Fibroblast of lung (primary cell): ENCODE results near the gene SPTBN2.

Experiments used
- CTCF ChIP-seq, 2 donors: IDR thresholded peaks in 1 of 2; conservative IDR thresholded peaks in 1 of 2; 1 replicate in 1 of 2; 2 replicates in 1 of 2; pipeline ENCODE4 v1.5.1; 2011 to 2012; ENCODE audit warnings: low read length in 2 of 2, control low read depth in 1 of 2, inconsistent platforms in 1 of 2, low read depth in 1 of 2, mild to moderate bottlenecking in 1 of 2
- EZH2 ChIP-seq: IDR thresholded peaks from 2 replicates; pipeline ENCODE4 v1.5.1; 2012; ENCODE audit warnings: low read length, control low read depth, mild to moderate bottlenecking; ENCODE audit errors: missing control alignments

DNA sequence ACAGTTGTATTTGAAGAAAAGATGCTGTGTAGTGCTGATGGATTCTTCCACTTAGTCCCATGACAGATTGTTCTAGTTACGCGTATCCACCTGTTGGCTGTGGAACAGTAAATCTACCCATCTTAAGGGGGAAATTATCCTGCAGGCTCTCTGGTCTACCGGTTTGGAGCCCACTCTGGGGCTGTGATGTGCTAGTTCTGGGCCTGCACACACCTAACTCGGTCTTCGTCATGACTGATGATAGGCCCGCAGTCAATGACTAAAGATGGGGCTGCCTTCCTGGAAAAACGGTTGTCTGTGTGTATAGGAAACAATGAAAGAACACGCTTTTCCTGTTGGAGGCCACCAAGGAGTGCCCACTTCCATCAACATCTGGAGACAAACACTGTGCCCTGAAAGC lies 45.1 kb downstream of the SPTBN2 start:
- TF ChIP-seq CTCF (conservative IDR thresholded peaks at IDR 0.05 in 1 of 2, IDR thresholded peaks at IDR 0.05 in 1 of 2; ENCODE audit: low read depth in 1 of 2, low read length in 2 of 2) (no peak), EZH2 (no peak)
